ENCODE data around the gene INS. TPM values are rescaled to one million over a fixed set of nuclear protein-coding genes. Genes with fewer than 3 reads are reported as not detected.

Gene INS
- polyA plus RNA-seq, 2 of the 4 experiments (the other 2 are of a cell fraction): not detected

GRCh38 chr11:2131371-2132236 is 29.4 kb downstream of the INS start:
- CTCF ChIA-PET: interaction anchor here (0.7 to 12.1 kb wide), 3 partner anchors 19 to 439 kb away, joined by 3 to 152 read pairs (median 3); no protein-coding TSS in a partner anchor
- Histone ChIP-seq H3K9me3 (no peaks in the 10 kb centered on the region), H3K27ac (no peak overlapping the region), H3K4me3 (no peak overlapping the region), H3K4me1 (no peaks in the 10 kb centered on the region), H3K4me2 (no peak overlapping the region)
- DNase-seq (ENCODE audit: low read depth in 1 of 2, low spot score in 1 of 2) (no peak), ATAC-seq (no peak), FAIRE-seq (no peak)
- no peak for TF ChIP-seq E2F6 (IDR thresholded peaks at IDR 0.05; ENCODE audit: borderline replicate concordance, low read depth)
- no peak for TF ChIP-seq KDM1A (IDR thresholded peaks at IDR 0.05; ENCODE audit: low read depth)
- no peak for TF ChIP-seq MAZ (IDR thresholded peaks at IDR 0.05; ENCODE audit: borderline replicate concordance, low read depth, low read length)
- TF ChIP-seq ZSCAN20 (CRISPR knock-in tag; IDR thresholded peaks at IDR 0.05): no peak
- no peak for TF ChIP-seq BCL3 (IDR thresholded peaks at IDR 0.05)
- no peak for TF ChIP-seq JUNB (IDR thresholded peaks at IDR 0.05)
- TF ChIP-seq BHLHE40 (IDR thresholded peaks at IDR 0.05; ENCODE audit: low read depth, low read length): no peak
- WGBS (ENCODE audit: missing lambda C conversion rate): 78% methylated on average over 28 of the region's 28 CpGs
- POLR2A ChIA-PET: no interaction called here

- no peak for FAIRE-seq
These were observed 30.1 kb downstream of the INS start for GRCh38 chr11:2130881-2131352.

GRCh38 chr11:2129699-2130366 is 31.2 kb downstream of the INS start:
- CTCF ChIA-PET: interaction anchor here (0.6 to 3.1 kb wide), 2 partner anchors 10 to 22 kb away, joined by 4 to 10 read pairs; no protein-coding TSS in a partner anchor
- no peak for FAIRE-seq
- WGBS (ENCODE audit: missing lambda C conversion rate): 84% methylated on average over 6 of the region's 25 CpGs

More at GRCh38 chr11:2130881-2131352, 30.1 kb downstream of the INS start:
- Histone ChIP-seq H3K4me3 (no peak overlapping the region), H3K4me2 (no peak overlapping the region), H3K9me3 (no peaks in the 10 kb centered on the region), H3K27ac (no peak overlapping the region), H3K4me1 (no peaks in the 10 kb centered on the region)
- CTCF ChIA-PET: interaction anchor here (1.1 kb wide), 1 partner anchor 438 kb away, joined by 3 read pairs; no protein-coding TSS in a partner anchor
- ATAC-seq (no peak), DNase-seq (ENCODE audit: low read depth in 1 of 2, low spot score in 1 of 2) (no peak)
- TF ChIP-seq RNF2 (IDR thresholded peaks at IDR 0.05; ENCODE audit: borderline replicate concordance, low read depth) (no peak), EP300 (IDR thresholded peaks at IDR 0.05) (no peak), HOXB5 (CRISPR knock-in tag; IDR thresholded peaks at IDR 0.05) (no peak), MYC (IDR thresholded peaks at IDR 0.05; ENCODE audit: borderline replicate concordance, low read length) (no peak), TP53 (CRISPR knock-in tag; IDR thresholded peaks at IDR 0.05) (no peak), ZC3H11A (IDR thresholded peaks at IDR 0.05) (no peak), CHD2 (IDR thresholded peaks at IDR 0.05; ENCODE audit: low read length, partially characterized antibody) (no peak)
- 90% methylated on average over 17 of the region's 18 CpGs for WGBS (ENCODE audit: missing lambda C conversion rate)
- POLR2A ChIA-PET: no interaction called here

More at GRCh38 chr11:2129699-2130366, 31.2 kb downstream of the INS start:
- Histone ChIP-seq H3K4me3 (no peak overlapping the region), H3K4me1 (no peaks in the 10 kb centered on the region), H3K4me2 (no peak overlapping the region), H3K27ac (no peak overlapping the region), H3K9me3 (no peaks in the 10 kb centered on the region)
- POLR2A ChIA-PET: no interaction called here
- no peak for TF ChIP-seq POLR2A (IDR thresholded peaks at IDR 0.05; ENCODE audit: low read length)
- TF ChIP-seq PBX3 (IDR thresholded peaks at IDR 0.05): no peak
- no peak for TF ChIP-seq ZC3H11A (IDR thresholded peaks at IDR 0.05)
- no peak for DNase-seq (ENCODE audit: low read depth in 1 of 2, low spot score in 1 of 2)
- no peak for ATAC-seq

All from A549 (cell line).